Amniotic stem cell (primary cell): ENCODE results near the gene IL17D.
A peak's percentile ranks its signal among the peaks of the same experiment; 100 is the strongest.
"Not testable (repeated sequence)": the region's sequence is repeated elsewhere in the genome, so short reads cannot be mapped to it uniquely, and the experiment has no call there.

ENCODE experiments used
- DNase-seq: peaks from one replicate; lab custom pipeline; 2025; lab: John Stamatoyannopoulos, UW

Gene IL17D

DNA sequence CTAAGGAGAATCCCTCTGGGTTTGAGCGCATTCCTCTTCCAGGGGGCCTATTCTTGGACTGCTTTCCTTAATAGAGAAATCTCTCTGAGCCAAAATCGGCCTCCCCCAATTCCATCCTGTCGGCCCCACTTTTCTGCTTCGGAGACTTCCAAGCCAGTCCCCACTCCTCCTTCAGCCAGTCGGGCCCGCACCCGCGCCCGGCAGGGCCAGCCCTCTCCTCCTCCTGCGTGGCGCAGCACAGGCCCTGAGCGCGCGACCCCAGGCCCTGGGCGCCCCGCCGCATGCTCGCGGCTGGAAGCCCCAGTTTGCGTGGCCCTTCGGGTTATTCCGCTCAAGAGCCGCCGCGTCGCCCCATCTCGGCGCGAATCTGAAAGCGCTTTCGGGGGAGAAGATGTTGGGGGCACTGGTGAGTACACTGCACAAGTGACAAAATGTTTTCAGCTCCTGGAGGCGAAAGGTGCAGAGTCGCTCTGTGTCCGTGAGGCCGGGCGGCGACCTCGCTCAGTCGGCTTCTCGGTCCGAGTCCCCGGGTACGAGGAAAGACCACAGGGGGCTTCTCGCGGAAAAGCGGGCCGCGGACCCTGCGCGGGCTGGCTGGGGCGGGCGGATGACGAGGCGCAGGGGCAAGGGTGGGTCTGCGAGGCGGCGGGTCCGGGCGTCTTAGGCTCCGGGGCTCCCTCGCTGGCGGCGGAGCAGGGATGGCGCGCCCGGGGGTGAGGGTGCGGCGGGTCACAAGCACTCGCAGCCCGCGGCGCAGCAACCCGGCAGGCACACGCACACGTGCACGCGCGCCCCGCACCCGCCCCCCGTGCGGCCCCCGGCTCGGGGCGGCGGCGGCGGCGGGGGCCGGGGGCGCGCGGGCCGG is at the start of gene IL17D:
Gene IL17D (plus strand): TSS at position 785 of the 865 bp plus-strand sequence. CDS start 303 bp downstream, outside the sequence.
- DNase-seq, result no peak

DNA sequence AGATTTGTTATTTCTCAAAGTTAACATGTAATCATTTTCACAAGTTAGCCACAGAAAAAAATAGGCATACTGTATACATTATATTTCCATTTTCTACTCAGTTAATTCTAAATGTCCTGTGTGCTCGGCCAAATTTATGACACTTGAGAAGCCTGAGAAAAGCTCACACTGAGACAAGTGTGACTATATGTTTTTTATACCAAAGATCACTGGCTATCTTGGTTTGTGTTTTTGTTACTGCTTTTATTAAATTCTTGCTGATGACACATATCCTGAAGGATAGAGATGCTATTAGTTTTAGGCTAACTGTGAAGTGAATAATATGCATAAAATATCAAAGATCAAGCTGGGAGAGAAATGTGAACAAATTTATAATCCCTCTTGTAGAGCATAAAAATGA is 49.3 kb upstream of the IL17D start:
- no peak for DNase-seq

DNA sequence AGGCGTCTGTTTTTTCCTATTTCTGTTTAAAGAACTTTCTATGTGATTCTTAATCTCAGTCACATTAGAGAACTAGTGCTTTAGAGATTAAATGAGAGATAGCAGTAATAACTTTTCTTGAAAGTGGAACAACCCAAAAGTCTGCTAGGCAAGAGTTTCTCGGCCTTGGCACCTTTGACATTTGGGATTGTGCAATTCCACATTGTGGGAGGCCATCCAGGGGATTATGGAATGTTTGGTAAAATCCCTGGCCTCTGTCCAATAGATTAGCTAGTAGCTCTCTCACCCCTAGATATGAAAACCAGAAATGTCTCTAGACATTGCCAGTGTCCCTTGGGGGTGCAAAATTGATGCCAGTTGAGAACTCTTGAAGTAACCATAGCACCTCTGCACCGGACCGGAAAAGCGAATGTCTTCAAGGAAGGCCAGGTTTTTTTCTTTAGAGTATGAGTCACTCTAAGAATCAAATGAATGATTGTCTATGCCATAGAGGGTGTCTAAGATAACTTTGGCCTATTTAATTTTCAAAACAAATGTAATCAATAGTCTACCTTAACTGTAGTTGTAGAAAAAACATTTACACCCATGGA is 45.0 kb upstream of the IL17D start:
- DNase-seq, result no peak

DNA sequence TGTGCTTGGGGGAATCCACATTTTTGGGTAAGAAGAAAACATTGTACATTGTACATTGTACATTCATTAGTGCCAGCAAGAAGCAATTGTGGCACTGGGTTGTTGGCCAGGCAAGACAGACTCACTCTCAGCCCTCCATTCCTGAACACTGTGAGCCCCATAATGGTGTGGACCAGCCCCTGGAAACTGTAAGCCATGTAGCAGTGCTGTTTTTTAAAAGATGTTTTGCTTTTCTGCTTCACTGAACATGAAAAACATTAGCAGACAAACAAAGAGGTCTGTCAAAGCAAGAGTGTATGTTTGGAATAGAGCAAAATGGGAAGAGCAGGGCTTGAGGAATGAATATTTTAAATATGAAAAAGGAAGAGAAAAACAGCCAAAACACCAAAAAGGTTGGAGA is 39.1 kb upstream of the IL17D start:
- no peak for DNase-seq

DNA sequence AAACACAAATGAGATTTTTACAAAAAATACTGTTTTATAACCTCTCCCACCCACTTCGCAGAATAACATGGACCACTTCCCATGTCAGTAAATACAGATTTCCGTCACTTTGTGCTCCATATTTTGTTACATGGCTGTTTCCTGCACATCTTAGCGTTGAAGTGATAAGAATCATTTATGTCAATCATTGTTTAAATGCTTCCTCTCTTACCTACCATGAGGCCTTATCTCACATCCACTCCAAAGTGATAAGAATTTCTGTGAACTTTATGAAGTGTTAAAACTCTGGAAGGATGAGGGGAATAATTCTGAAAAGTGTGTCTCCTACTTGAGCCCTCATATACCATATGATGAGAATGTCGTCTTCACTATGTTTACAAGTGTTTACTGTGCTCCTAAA is 36.6 kb upstream of the IL17D start:
- DNase-seq, result no peak

- DNase-seq, result no peak
Observed at GRCh38 chr13:20667857-20668437, 35.6 kb upstream of the IL17D start.

DNA sequence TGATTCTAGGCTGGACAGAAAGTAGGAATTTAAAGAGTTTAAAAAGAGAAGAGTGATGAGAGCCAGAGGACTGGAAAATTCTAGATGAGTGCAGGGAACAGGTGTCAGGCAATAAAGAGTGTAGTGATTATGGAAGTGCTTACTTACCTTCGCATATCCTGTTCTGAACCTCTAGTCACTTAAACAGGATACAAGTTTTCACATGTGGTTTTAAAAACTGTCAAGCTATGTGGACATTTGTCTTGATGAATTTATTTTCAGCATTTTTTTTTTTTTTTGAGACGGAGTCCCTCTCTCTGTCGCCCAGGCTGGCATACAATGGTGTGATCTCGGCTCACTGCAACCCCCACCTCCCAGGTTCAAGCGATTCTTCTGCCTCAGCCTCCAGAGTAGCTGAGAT is 34.3 kb upstream of the IL17D start:
- DNase-seq, result no peak

DNA sequence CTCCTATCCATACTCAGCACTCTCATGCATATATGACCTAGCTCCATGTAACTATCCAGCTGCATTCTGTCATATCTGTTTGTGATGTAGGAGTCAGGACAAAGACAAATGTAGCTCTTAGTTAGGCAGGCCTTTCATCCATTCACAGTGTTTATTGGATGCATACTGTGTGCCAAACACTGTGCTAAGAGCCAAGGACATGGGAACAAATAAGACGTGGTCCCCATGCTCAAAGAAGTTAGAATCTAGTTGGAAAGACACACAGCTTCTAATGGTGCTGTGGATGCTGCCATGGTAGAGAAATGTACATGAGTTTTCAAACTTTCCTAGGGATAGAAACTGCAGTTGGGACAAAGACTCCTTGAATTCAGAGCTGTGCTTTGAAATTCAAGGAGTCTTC is 31.7 kb upstream of the IL17D start:
- no peak for DNase-seq

DNA sequence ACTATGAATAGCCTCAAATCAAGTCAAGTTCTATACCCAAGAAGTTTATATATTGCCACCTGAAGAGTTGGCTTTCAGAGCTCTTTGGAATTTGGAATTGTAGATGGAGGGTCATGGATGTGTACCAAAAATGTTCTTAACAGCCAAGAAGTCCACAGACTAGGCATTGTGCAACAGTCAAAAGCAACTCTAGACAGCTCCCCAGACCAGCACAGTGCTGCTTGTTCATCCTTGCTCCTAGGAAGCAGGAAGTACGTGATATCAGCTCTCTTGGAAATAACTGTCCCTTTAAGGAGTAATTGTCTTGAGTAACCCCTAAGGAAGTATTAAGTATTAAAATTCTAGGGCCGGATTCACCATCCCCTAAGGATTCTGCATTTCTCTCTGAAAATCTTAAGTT is 30.7 kb upstream of the IL17D start:
- no peak for DNase-seq

DNA sequence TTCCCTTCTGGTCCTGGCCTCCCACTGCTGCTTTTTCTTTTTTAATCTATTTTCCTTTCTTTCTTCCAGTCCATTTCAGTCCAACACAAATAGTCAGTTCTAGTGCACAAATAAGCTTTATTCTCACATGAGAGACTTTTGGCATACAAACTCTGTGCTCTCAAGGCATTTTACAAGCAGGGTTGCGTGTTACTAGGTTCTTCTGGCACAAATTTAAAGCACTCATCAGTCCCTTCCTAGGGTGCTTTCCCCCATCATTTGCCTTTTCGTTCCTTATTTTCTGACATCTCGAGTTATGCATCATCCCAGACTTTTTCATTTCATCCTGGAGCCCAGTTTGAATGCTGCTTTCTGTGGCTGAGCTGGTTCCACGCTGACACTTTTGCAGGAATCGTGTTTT is 29.8 kb upstream of the IL17D start:
- DNase-seq, result no peak

- no peak for DNase-seq
Observed at GRCh38 chr13:20676213-20676612, 27.3 kb upstream of the IL17D start.

DNA sequence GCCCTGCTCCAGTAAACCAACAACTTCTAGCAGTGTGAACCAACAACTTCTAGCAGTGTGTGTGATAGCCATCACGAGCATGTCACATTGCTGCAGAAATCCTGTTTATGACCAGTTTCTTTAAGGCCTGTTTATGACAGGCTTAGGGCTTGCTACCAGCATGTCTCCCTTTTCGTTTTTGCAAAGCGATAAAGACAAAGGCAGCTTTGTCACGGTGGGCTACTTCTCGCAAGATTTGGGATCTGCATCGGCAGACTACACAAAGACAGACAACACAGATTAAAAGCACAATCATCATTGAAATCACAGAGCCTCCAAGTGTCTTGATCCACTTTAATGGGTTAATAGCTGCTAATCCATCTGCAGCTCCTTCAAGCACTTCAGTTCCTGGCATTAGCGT is 24.9 kb upstream of the IL17D start:
- DNase-seq, result not testable (repeated sequence)

DNA sequence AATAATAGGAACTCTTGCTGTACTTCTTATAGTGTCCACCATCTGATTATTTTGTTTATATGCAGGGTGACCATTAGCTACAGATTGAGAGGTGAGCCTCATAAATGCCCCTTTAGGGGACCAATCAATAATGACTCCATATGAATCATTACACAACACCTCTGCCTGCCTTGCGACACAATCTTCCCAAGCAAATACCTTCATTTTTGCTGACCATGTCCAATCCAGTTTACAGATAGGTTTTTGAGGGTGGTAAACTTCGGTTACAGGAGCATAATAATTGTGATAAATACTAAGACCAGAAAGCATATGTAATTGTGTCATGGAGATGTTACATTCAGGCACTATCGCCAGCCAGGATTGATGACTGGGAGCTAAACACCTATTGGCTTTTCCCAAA is 23.6 kb upstream of the IL17D start:
- no peak for DNase-seq

- no peak for DNase-seq
Observed at GRCh38 chr13:20680416-20681080, 23.0 kb upstream of the IL17D start.

- peak; percentile 22 for DNase-seq
Observed at GRCh38 chr13:20681481-20681880, 22.0 kb upstream of the IL17D start.

- no peak for DNase-seq
Observed at GRCh38 chr13:20682061-20682460, 21.4 kb upstream of the IL17D start.

DNA sequence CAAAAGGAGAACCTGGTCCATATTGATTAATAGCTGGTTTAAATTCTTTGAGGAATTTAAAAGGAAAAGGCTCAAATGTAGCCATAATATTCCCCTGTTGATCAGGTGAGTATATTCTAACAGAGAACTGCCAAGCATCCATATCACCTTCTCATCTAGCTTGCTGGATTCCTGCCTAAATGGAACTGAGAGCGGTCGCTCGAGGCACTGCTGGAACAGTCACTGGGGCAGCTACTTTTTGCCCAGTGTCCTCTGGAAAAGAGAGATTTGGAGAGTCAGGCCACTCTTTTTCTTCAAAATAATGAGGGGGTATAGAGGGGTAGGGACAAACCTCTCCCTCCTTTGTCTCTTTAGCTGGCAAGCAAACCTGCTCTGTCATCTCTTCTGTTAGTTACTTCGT is 19.5 kb upstream of the IL17D start:
- no peak for DNase-seq

DNA sequence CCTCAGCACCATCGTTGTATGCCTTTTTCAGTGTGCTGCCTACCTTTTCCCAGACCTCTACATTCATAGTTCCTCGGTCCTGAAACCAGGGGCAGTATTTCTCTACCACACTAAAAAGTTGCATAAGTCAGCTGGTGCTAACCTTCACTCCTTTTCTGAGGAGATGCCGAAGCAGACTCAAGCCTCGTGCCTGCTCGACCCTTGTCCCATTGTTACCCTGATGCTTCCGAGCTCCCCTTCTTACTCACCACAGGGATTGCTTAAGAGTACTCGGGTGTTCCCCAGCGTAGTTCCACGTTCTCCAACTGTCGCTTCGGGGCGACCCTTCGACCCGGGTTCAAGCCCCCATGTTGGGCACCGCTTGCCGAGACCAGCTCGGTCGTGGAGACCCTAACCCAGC is 19.0 kb upstream of the IL17D start:
- DNase-seq, result no peak

- DNase-seq, result no peak
Observed at GRCh38 chr13:20685092-20685491, 18.4 kb upstream of the IL17D start.

DNA sequence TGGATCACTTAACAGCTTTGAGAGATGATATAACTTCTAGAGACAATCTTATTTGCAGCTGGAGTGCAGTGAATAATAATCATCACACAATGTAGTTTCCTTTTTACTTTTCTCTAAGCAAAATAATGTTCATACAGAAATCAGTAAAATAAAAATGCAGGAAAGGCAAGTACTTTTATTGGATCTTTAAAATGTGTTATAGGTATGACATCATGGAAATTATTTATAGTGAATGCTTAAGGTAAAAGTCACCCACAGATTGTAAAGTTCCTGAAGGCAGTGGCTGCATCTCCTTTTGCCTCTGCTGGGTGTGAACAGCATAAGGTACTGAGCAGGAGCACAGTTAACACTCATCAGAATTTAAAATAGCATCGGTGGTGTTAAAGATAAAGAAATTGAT is 17.3 kb upstream of the IL17D start:
- no peak for DNase-seq

- no peak for DNase-seq
Observed at GRCh38 chr13:20686863-20687579, 16.5 kb upstream of the IL17D start.

DNA sequence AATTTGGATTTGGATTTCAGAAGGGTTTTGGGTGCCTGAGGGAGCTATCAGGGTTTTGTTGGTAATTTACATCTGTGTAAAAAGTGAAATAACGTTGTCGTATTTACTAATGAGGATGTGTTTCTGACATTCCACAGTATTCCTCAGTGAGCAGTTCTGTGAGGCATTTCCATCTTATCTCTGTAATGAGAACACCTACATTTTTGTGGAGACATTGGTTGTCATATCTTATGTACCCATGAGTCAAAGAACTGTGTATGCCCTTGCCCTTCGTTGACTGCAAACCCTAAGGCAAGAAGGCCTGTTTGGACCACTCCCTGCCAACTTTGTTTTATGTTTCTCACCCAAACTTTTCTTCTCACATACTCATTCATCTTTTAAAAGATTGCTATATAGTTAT is 14.2 kb upstream of the IL17D start:
- no peak for DNase-seq
